GM21576 (cell line): ENCODE measurements around the gene SLC27A5.
A peak's percentile ranks its signal among the peaks of the same experiment; 100 is the strongest.
"Not testable (repeated sequence)": the region's sequence is repeated elsewhere in the genome, so short reads cannot be mapped to it uniquely, and the experiment has no call there.

Experiments used
- ATAC-seq: cut with Tn5 transposase; IDR thresholded peaks from one replicate; pipeline ENCODE4 v1.9.1; 2021; ENCODE audit warnings: mild to moderate bottlenecking, moderate library complexity; ENCODE audit not compliant: unreplicated experiment

The SLC27A5 gene

DNA sequence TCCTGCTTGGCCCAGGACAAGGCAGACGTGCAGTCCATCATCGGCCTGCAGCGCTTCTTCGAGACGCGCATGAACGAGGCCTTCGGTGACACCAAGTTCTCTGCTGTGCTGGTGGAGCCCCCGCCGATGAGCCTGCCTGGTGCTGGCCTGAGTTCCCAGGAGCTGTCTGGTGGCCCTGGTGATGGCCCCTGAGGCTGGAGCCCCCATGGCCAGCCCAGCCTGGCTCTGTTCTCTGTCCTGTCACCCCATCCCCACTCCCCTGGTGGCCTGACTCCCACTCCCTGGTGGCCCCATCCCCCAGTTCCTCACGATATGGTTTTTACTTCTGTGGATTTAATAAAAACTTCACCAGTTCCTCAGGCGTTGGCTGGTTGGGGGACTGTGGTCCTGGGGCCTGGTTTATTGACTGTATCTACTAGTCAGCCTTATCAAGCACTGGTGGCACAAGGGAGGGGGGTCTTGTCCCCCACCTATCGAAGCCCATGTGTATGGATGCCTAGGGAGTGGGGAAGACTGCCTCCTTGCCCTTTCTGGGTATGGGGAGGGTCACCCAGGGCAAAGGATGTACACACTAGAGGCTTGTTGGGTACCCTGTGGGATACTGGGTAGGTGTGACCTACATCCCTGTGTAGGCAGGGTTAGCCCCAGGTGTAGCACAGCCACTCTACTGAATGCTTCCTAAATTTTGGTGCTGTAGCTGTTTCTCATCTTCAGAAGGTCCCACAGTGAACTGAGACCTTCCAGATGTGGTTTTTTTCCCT lies 38.8 kb upstream of the SLC27A5 start:
- ATAC-seq: no peak

DNA sequence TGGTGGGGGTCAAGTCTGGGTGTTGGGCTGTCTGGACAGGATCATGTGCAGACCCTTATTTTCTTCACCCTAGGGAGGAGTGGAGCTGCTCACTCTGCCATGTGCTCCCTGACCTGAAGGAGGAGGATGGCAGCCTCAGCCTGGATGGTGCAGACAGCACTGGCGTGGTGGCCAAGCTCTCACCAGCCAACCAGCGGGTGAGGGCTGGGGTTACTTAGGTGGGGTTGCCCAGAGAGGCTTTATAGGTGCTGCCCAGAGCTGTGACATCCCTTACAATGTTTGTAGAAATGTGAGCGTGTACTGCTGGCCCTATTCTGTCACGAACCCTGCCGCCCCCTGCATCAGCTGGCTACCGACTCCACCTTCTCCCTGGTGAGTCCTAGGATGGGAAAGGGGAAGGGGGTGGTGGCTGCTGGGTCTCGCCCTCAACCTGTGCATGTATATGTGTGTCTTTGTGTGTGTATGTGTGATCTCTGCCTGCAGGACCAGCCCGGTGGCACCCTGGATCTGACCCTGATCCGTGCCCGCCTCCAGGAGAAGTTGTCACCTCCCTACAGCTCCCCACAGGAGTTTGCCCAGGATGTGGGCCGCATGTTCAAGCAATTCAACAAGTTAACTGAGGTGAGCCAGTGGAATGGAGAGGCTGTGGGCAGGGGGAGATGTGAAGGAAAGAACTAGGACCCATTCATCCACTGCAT lies 38.0 kb upstream of the SLC27A5 start:
- no peak for ATAC-seq

DNA sequence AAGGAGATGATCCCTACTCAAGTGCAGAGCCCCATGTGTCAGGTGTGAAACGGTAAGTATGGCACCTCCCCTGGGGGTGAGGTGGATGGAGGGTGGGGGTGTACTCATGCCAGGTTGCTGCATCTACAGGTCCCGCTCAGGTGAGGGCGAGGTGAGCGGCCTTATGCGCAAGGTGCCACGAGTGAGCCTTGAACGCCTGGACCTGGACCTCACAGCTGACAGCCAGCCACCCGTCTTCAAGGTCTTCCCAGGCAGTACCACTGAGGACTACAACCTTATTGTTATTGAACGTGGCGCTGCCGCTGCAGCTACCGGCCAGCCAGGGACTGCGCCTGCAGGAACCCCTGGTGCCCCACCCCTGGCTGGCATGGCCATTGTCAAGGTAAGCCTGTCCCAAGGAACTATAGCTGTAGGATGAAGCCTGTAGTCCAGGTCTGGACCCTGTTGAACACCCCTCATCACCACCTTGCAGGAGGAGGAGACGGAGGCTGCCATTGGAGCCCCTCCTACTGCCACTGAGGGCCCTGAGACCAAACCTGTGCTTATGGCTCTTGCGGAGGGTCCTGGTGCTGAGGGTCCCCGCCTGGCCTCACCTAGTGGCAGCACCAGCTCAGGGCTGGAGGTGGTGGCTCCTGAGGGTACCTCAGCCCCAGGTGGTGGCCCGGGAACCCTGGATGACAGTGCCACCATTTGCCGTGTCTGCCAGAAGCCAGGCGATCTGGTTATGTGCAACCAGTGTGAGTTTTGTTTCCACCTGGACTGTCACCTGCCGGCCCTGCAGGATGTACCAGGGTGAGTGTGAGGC lies 37.3 kb upstream of the SLC27A5 start:
- no peak for ATAC-seq

DNA sequence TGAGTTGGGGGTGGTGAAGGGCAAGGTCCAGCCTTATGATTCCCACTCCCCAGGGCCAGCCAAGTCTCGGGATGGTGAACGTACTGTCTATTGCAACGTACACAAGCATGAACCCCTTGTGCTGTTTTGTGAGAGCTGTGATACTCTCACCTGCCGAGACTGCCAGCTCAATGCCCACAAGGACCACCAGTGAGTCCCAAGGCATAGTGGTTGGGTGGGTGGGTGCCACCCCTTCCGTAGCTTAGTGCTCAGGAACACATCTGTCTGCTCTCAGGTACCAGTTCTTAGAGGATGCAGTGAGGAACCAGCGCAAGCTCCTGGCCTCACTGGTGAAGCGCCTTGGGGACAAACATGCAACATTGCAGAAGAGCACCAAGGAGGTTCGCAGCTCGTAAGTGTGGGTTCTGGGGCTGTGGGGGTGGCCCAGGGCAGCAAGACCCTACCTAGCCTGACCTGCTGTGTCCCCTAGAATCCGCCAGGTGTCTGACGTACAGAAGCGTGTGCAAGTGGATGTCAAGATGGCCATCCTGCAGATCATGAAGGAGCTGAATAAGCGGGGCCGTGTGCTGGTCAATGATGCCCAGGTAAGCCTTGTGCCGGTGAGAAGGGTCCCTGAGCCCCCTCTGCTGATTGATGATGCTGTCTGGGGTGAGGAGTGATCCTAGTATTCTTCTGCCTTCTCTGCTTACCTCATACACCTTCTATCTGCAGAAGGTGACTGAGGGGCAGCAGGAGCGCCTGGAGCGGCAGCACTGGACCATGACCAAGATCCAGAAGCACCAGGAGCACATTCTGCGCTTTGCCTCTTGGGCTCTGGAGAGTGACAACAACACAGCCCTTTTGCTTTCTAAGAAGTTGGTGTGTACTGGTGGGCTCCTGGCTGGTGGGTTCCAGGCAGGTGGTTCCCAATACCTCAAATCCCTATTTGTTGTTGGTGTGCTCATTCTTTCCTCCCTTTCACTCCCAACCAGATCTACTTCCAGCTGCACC lies 35.8 kb upstream of the SLC27A5 start:
- ATAC-seq: no peak

DNA sequence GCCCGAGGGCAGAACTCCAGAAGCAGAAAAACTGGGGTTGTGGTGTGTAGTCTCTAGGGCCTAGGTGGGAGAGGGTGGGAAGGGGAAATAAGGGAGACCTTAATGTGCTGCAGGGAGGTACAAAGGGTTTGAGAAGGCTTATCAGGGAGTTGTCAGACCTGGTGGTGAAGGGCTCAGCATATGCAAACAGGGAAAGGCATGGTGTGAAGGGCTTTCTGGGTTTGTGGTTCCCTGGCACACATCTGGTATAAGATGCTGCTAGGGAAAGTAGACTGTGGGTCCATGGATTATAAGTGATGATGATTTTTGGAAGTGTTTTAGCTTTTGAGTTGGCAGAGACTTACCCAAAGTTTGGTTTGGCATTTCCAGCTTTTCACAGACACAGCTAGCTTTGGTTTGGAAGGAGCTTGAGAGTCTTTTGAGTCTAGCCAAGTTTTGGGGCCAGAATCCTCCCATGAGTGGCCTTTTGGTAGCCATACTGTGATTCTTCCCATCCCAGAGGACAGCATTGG lies 34.3 kb upstream of the SLC27A5 start:
- ATAC-seq: no peak

DNA sequence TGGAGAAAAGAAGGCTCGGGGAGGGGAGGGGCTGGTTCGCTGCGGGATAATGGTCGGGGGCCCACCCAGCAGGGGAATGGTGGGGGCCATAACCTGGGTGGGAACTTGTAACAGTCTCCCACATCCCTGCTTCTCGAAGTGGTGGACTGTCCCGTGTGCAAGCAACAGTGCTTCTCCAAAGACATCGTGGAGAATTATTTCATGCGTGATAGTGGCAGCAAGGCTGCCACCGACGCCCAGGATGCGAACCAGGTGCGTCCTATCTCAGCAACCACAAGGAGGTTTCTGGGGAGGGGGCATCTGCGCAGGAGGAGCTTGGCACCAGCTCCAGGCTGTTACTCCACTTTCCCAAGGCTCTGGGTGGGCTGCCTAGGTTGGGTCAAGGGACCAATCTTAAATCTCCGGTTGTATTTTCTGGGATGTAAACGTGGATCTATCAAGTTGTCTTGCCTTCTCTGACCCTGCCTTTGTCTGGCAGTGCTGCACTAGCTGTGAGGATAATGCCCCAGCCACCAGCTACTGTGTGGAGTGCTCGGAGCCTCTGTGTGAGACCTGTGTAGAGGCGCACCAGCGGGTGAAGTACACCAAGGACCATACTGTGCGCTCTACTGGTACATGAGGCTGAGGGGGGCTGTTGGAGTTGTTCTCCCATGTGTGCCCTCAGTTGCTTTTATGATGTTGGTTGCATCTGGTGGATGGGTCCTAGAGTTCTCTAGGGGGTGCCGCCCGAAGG lies 33.7 kb upstream of the SLC27A5 start:
- ATAC-seq: no peak

DNA sequence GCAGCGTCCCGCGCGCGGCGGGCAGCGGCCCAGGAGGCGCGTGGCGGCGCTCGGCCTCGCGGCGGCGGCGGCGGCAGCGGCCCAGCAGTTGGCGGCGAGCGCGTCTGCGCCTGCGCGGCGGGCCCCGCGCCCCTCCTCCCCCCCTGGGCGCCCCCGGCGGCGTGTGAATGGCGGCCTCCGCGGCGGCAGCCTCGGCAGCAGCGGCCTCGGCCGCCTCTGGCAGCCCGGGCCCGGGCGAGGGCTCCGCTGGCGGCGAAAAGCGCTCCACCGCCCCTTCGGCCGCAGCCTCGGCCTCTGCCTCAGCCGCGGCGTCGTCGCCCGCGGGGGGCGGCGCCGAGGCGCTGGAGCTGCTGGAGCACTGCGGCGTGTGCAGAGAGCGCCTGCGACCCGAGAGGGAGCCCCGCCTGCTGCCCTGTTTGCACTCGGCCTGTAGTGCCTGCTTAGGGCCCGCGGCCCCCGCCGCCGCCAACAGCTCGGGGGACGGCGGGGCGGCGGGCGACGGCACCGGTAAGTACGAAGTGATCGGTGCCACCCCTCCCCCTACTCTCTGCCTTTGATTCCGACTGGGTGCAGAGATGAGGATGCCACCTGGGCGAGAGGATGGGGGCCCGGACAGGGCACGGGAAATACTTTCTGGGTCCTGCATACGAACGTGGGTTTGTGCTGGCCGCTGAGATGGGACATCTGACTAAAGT lies 32.9 kb upstream of the SLC27A5 start:
- ATAC-seq: peak; percentile 37

DNA sequence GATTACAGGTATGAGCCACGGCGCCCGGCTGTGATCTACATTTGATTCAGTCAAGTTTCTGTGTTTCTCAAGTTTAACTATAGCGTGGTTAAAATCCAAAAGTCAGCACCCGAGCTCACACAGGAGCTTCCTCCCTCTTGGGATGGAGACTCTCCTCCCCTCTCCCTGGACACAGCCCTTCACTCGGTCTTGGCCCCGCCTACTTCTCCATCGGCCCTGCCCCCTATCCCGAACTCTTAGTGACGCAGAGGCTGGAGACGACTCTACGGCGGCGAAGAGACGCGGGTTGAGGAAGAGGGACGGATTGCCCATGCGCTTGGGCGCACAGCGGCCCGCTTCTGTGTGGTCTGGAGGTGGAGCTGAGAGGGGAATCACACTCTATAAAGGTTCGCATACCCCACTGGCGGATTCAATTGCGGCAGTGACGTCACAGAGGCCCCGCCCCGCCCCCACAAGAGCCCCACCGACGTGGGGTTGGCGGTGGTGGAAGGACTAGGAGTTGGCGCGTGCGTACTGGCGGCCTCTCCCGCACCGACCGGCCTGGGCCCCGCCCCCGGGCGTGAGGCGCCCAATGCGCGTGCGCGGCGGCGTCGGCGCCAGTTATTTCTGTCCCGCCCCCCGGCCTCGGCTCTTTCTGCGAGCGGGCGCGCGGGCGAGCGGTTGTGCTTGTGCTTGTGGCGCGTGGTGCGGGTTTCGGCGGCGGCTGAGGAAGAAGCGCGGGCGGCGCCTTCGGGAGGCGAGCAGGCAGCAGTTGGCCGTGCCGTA lies 32.2 kb upstream of the SLC27A5 start, which contains the start of gene TRIM28:
TSS of gene TRIM28 (plus strand) at position 239 of the 765 bp plus-strand sequence. CDS start 694 bp downstream, outside the sequence.
- peak; percentile 69 for ATAC-seq

DNA sequence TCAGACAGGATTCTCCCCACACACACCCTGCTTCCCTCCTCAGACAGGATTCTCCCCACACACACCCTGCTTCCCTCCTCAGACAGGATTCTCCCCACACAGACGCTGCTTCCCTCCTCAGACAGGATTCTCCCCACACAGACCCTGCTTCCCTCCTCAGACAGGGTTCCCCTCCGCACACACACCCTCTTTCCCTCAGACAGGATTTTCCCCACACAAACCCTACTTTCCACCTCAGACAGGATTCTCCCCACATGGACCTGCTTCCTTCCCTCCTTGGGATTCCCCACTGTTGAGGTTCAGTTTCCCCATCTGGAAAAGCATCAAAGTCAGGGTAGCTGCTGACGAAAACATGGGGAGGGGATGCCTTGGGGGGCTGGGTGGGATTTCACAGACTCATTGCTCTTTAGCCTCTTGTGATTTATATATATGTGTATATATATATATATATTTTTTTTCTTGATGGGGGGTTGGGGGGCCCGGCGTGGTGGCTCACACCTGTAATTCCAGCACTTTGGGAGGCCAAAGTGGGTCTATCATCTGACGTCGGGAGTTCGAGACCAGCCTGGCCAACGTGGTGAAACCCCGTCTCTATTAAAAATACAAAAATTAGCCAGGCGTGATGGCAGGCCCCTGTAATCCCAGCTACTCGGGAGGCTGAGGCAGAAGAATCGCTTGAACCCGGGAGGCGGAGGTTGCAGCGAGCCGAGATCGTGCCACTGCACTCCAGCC lies 31.0 kb upstream of the SLC27A5 start:
- ATAC-seq: not testable (repeated sequence)

DNA sequence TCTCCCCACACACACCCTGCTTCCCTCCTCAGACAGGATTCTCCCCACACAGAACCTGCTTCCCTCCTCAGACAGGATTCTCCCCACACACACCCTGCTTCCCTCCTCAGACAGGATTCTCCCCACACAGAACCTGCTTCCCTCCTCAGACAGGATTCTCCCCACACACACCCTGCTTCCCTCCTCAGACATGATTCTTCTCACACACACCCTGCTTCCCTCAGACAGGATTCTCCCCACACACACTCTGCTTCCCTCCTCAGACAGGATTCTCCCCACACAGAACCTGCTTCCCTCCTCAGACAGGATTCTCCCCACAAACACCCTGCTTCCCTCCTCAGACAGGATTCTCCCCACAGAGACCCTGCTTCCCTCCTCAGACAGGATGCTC lies 27.4 kb upstream of the SLC27A5 start:
- ATAC-seq: not testable (repeated sequence)

DNA sequence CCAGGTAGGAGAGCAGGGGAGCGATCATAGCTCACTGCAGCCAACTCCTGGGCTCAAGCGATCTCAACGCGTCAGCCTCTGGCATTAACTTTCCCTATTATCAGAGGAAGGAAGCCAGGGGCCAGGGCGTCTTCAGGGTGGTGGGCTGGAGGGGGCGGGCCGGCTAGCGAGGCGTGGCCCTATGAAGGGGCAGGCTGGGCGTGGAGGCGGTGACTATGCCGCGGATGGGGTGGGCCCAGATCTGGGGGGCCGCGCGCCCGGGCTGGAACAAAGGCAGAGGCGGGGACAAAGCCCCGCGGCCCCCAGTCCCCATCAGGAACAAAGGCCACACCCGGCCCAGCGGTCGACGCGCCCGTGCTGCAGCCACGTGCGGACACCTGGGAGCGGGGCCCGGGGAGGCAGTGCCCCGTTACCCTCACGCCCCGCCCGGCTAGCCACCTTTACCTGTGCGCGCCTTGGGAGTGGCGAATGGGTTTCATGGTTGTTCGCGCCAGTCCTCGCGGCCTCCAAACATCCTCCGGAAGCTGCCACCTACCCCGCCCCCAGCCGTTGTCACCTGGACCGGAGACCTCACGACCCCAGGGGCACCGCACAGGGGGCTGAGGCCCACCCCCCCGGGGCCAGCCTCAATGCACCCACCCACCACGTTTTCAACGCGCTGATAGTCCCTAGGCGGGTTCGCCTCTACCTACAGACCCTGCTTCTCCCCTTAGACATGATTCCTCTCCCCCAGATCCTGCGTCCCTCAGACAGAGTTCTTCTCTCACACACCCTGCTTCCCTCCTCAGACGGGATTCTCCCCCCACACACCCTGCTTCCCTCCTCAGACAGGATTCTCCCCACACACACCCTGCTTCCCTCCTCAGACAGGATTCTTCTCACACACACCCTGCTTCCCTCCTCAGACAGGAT lies 26.7 kb upstream of the SLC27A5 start:
- no peak for ATAC-seq

DNA sequence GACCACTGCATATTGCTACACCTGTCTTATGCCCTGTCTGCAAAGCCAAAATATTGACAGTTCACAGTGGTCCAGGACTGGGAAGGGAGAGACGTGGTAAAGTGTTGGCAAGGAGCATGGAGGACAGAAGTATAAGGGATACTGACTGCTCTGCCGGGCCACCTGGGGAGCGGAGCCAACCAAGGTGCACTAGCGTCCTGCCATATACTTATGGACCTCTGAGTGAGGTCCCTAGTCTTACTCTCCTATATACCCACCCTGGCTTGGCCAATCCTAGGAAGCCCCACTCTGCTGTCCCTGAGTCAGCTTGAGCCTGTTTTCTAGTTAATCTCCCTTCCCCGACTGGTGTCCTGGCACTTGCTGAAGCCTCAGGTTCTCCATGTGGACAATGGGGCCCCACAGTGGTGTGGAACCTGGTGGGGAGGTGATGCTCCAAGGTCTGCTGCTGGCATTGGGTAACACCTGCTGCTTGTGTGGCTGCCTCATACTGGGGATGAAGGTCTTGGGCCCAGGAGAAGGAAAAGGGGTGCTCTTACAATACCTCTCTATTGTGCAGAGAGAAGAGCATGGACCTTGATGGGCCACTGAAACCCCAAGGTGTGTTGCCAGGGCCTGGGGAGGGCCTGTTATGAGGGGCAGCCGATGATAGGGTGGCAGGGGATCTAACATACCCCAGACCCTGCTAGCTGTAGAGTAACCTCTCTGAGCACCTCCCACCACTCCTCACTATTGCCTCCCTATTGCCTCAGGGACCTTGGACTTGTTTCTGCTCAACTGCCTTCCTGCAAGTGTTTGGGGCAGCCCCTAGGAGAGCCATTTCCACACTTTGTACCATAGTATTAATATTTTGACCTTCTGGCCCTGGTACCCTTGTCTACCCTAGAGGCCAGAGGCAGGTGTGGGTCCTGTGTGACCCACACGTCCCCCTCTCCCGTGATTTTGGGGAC lies 25.3 kb upstream of the SLC27A5 start:
- ATAC-seq: no peak

DNA sequence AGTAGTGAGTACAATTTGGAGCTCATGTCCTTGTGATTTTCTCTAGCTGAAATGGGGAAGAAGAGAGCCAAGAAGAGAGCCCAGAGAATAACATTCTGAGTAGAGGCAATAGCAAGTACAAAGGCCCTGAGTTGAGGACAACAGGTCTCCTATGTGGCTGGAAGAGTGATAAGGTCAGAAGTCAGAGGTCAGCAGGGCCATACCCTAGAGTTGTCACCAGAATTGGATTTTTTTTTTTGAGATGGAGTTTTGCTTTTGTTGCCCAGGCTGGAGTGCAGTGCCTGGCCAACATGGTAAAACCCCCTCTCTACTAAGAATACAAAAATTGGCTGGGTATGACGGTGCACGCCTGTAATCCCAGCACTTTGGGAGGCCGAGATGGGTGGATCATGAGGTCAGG lies 24.1 kb upstream of the SLC27A5 start:
- ATAC-seq: no peak

DNA sequence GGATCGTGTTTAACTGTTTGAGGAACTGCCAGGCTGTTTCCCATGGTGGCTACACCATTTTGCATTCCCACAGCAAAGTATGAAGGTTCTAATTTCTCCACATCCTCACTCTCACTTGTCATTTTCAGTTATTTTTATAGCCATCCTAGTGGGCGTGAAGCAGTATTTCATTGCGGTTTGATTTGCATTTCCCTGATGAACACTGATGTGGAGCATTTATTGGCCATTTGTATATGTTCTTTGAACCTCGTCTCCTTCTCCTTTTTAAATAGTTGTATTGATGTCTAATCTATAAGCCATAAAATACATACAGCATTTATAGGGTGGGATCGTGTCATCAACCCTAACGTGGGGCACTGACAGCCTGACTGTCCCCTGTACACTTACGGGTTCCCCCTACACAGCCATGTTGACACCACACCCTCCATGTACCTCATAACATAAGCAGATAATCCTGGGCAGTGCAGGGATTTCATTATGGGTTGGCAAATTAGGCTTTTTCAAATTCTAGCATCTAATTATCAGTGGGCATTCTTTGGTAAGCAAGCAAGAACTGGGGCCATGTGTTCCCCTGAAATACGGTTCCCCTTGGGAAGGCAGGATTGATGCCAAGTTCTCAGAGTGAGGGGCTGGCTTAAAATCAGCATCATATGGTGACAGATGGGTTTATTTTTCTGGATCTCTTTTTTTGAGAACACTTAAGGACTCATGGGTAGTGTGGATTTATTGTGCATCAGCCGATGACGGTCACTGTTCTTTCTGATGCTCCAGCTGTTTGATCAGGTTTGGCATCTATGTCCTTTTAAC lies 19.4 kb upstream of the SLC27A5 start:
- ATAC-seq: no peak
